ENCODE results near the gene SSBP1.
"Not testable (repeated sequence)": the region's sequence is repeated elsewhere in the genome, so short reads cannot be mapped to it uniquely, and the experiment has no call there.

The SSBP1 gene

GRCh38 chr7:141709749-141710148 is 28.4 kb upstream of the SSBP1 start:
- no peak for DNase-seq

- DNase-seq = no peak
Observed at GRCh38 chr7:141710301-141710700, 27.9 kb upstream of the SSBP1 start.

- DNase-seq = no peak
Observed at GRCh38 chr7:141712603-141713255, 25.4 kb upstream of the SSBP1 start.

GRCh38 chr7:141713890-141714289 is 24.3 kb upstream of the SSBP1 start:
- DNase-seq = no peak

GRCh38 chr7:141714571-141714970 is 23.6 kb upstream of the SSBP1 start:
- DNase-seq = no peak

- DNase-seq = no peak
Observed at GRCh38 chr7:141715018-141715417, 23.1 kb upstream of the SSBP1 start.

GRCh38 chr7:141715794-141716689 is 22.1 kb upstream of the SSBP1 start:
- no peak for DNase-seq

GRCh38 chr7:141717450-141717849 is 20.7 kb upstream of the SSBP1 start:
- DNase-seq = no peak

GRCh38 chr7:141722529-141722928 is 15.6 kb upstream of the SSBP1 start:
- DNase-seq = no peak

GRCh38 chr7:141729020-141729419 is 9.1 kb upstream of the SSBP1 start:
- DNase-seq = no peak

GRCh38 chr7:141731476-141732149 is 6.5 kb upstream of the SSBP1 start:
- no peak for DNase-seq

GRCh38 chr7:141737118-141737835 is 881 bp upstream of the SSBP1 start:
- no peak for DNase-seq

GRCh38 chr7:141738592-141739013 is 445 bp downstream of the SSBP1 start:
- DNase-seq = no peak

- no peak for DNase-seq
Observed at GRCh38 chr7:141739250-141739649, 1.1 kb downstream of the SSBP1 start.

- DNase-seq = no peak
Observed at GRCh38 chr7:141742229-141742628, 4.1 kb downstream of the SSBP1 start.

- no peak for DNase-seq
Observed at GRCh38 chr7:141744131-141744530, 6.0 kb downstream of the SSBP1 start.

- DNase-seq = no peak
Observed at GRCh38 chr7:141748396-141748795, 10.2 kb downstream of the SSBP1 start.

GRCh38 chr7:141751904-141752303 is 13.7 kb downstream of the SSBP1 start:
- DNase-seq = not testable (repeated sequence)

GRCh38 chr7:141752634-141753033 is 14.5 kb downstream of the SSBP1 start:
- no peak for DNase-seq

- DNase-seq = peak; percentile 3
Observed at GRCh38 chr7:141754939-141755338, 16.8 kb downstream of the SSBP1 start.

- no peak for DNase-seq
Observed at GRCh38 chr7:141763797-141764196, 25.6 kb downstream of the SSBP1 start, which contains the start of gene TAS2R3. Gene TAS2R3, plus strand, starts transcription at chr7:141764097. Its CDS starts 62 bp downstream, at chr7:141764159.

GRCh38 chr7:141770083-141770583 is 32.0 kb downstream of the SSBP1 start:
- DNase-seq = not testable (repeated sequence)

GRCh38 chr7:141776374-141776773 is 38.2 kb downstream of the SSBP1 start, which contains the start of gene TAS2R4:
Gene TAS2R4, plus strand, starts transcription at chr7:141776674. Its CDS starts 1,815 bp downstream, at chr7:141778489.
- DNase-seq = no peak

Measured in stimulated activated CD4-positive, alpha-beta T cell treated with anti-CD3 and anti-CD28 coated beads, Interleukin-12 subunit alpha, Interleukin-12 subunit beta, amount 100 ng/mL, for 4 hours (primary cell).